IMR-90 (cell line): ENCODE data around the gene RC3H2. TPM values are rescaled to one million over a fixed set of nuclear protein-coding genes. Genes with fewer than 3 reads are reported as not detected.

Experiments used
- ATAC-seq: fragments of 200-7000 bp; cut with Tn5 transposase; 2 replicates; pipeline ENCODE4 v1.9.1; 2020; ENCODE audit warnings: low read depth, mild to moderate bottlenecking, moderate library complexity
- BruUV-seq: library from RNA; stranded (reverse); fragments of 400-500 nt; replicated peaks from 2 replicates; lab custom pipeline; 2021; lab: Mats Ljungman, UMichigan
- CTCF ChIA-PET: fragments of 300-600 bp; formaldehyde crosslinking; extraction: SDS; loops from one replicate; lab custom pipeline; 2021; ENCODE audit warnings: antibody characterized with exemption; lab: Yijun Ruan, JAX
- POLR2A ChIA-PET: fragments of 300-600 bp; sonication (Branson Sonifier 250); formaldehyde crosslinking; loops from one replicate; lab custom pipeline; 2022; ENCODE audit warnings: antibody characterized with exemption; ENCODE audit not compliant: unreplicated experiment; lab: Charles Lee
- DNase-seq: peaks from one replicate; pipeline ENCODE4 v3.0.0; 2013
- H2AFZ ChIP-seq: replicated peaks from 2 replicates; pipeline ENCODE3; 2013; ENCODE audit warnings: low read length, mild to moderate bottlenecking; ENCODE audit not compliant: poor library complexity
- H2AK5ac ChIP-seq: 2 replicates; pipeline ENCODE4 v1.6.1; 2013; ENCODE audit warnings: low read depth, low read length, inconsistent platforms
- H2AK9ac ChIP-seq: replicated peaks from 2 replicates; pipeline ENCODE3; 2013; ENCODE audit warnings: mild to moderate bottlenecking, low read depth, low read length, moderate library complexity; ENCODE audit not compliant: poor library complexity
- H2BK120ac ChIP-seq: 2 replicates; pipeline ENCODE4 v1.6.1; 2013; ENCODE audit warnings: low read depth, low read length, inconsistent platforms
- H2BK15ac ChIP-seq: 3 replicates; pipeline ENCODE4 v1.6.1; 2013; ENCODE audit warnings: low read depth, low read length, inconsistent platforms
- H2BK20ac ChIP-seq: 2 replicates; pipeline ENCODE4 v1.6.1; 2013; ENCODE audit warnings: low read depth, mild to moderate bottlenecking, inconsistent platforms, low read length, moderate library complexity
- H2BK5ac ChIP-seq: 2 replicates; pipeline ENCODE4 v1.6.1; 2013; ENCODE audit warnings: mild to moderate bottlenecking, low read depth, low read length, inconsistent platforms; ENCODE audit not compliant: poor library complexity, severe bottlenecking
- H3K14ac ChIP-seq: replicated peaks from 2 replicates; pipeline ENCODE4 v1.6.1; 2013; ENCODE audit warnings: low read depth, low read length, inconsistent platforms
- H3K18ac ChIP-seq: 2 replicates; pipeline ENCODE4 v1.6.1; 2013; ENCODE audit warnings: low read depth, low read length, control low read depth
- H3K23ac ChIP-seq: 2 replicates; pipeline ENCODE4 v1.6.1; 2013; ENCODE audit warnings: low read depth, low read length, inconsistent platforms
- H3K27ac ChIP-seq: 2 replicates; pipeline ENCODE4 v1.5.1; 2013; ENCODE audit warnings: mild to moderate bottlenecking, control low read depth, low read length; ENCODE audit not compliant: insufficient read depth
- H3K27me3 ChIP-seq: 2 replicates; pipeline ENCODE4 v1.6.1; 2013; ENCODE audit warnings: low read length; ENCODE audit not compliant: control insufficient read depth, insufficient read depth
- H3K36me3 ChIP-seq: 2 replicates; pipeline ENCODE4 v1.6.1; 2013; ENCODE audit warnings: low read length, mixed read lengths; ENCODE audit not compliant: control insufficient read depth, insufficient read depth
- H3K4ac ChIP-seq: 2 replicates; pipeline ENCODE4 v1.6.1; 2013; ENCODE audit warnings: low read depth, low read length, inconsistent platforms
- H3K4me1 ChIP-seq: 2 replicates; pipeline ENCODE4 v1.6.1; 2013; ENCODE audit warnings: low read length, mixed read lengths; ENCODE audit not compliant: control insufficient read depth, insufficient read depth
- H3K4me2 ChIP-seq: 2 replicates; pipeline ENCODE4 v1.6.1; 2013; ENCODE audit warnings: low read depth, mild to moderate bottlenecking, control low read depth, low read length, moderate library complexity
- H3K4me3 ChIP-seq: 2 replicates; pipeline ENCODE4 v1.5.1; 2013; ENCODE audit warnings: low read depth, mild to moderate bottlenecking, control low read depth, low read length, moderate library complexity; ENCODE audit not compliant: insufficient read depth
- H3K56ac ChIP-seq: 2 replicates; pipeline ENCODE4 v1.6.1; 2013; ENCODE audit warnings: low read length, inconsistent platforms; ENCODE audit not compliant: insufficient read depth; ENCODE audit errors: extremely low read depth
- H3K79me1 ChIP-seq, 2 experiments: 2 replicates each; pipeline ENCODE4 v1.6.1; 2013; ENCODE audit warnings: low read length in 2 of 2, inconsistent platforms in 1 of 2, low read depth in 1 of 2
- H3K9ac ChIP-seq: 2 replicates; pipeline ENCODE4 v1.6.1; 2013; ENCODE audit warnings: low read depth, low read length, control low read depth
- H3K9me1 ChIP-seq: 2 replicates; pipeline ENCODE4 v1.6.1; 2013; ENCODE audit warnings: low read length, inconsistent platforms; ENCODE audit not compliant: insufficient read depth
- H3K9me3 ChIP-seq: 2 replicates; pipeline ENCODE4 v1.6.1; 2013; ENCODE audit warnings: low read length; ENCODE audit not compliant: control insufficient read depth, insufficient read depth
- H4K20me1 ChIP-seq: 2 replicates; pipeline ENCODE4 v1.6.1; 2013; ENCODE audit warnings: low read length, inconsistent platforms; ENCODE audit not compliant: insufficient read depth
- H4K5ac ChIP-seq: 2 replicates; pipeline ENCODE4 v1.6.1; 2013; ENCODE audit warnings: mild to moderate bottlenecking, low read depth, low read length, control low read depth
- H4K8ac ChIP-seq, 2 experiments: 2 replicates each; pipeline ENCODE4 v1.6.1; 2013; ENCODE audit warnings: low read depth in 2 of 2, low read length in 2 of 2, control low read depth in 1 of 2, inconsistent platforms in 1 of 2
- H4K91ac ChIP-seq: 2 replicates; pipeline ENCODE4 v1.6.1; 2013; ENCODE audit warnings: low read depth, low read length, inconsistent platforms; ENCODE audit not compliant: insufficient read depth
- CEBPB ChIP-seq: IDR thresholded peaks from 2 replicates; pipeline ENCODE4 v1.6.1; 2012; ENCODE audit warnings: low read depth, low read length, improper control_type of control experiment
- CTCF ChIP-seq: conservative IDR thresholded peaks from 2 replicates; pipeline ENCODE4 v1.5.1; 2012; ENCODE audit warnings: mild to moderate bottlenecking, low read depth, low read length, improper control_type of control experiment
- FOS ChIP-seq: fragments of 150-350 bp; IDR thresholded peaks from 2 replicates; pipeline ENCODE4 v1.6.1; 2016; ENCODE audit warnings: low read depth, low read length
- MAFK ChIP-seq: IDR thresholded peaks from 2 replicates; pipeline ENCODE4 v1.6.1; 2012; ENCODE audit warnings: low read depth, low read length, improper control_type of control experiment
- MAZ ChIP-seq: IDR thresholded peaks from 2 replicates; pipeline ENCODE4 v1.6.1; 2012; ENCODE audit warnings: low read depth, mild to moderate bottlenecking, low read length, improper control_type of control experiment, moderate library complexity, borderline replicate concordance
- MXI1 ChIP-seq: IDR thresholded peaks from 2 replicates; pipeline ENCODE4 v1.6.1; 2012; ENCODE audit warnings: low read depth, mild to moderate bottlenecking, low read length, moderate library complexity, borderline replicate concordance
- RAD21 ChIP-seq: IDR thresholded peaks from 2 replicates; pipeline ENCODE4 v1.6.1; 2012; ENCODE audit warnings: low read length, improper control_type of control experiment
- RCOR1 ChIP-seq: IDR thresholded peaks from 2 replicates; pipeline ENCODE4 v1.6.1; 2012; ENCODE audit warnings: mild to moderate bottlenecking, low read length, improper control_type of control experiment; ENCODE audit not compliant: insufficient replicate concordance
- RFX5 ChIP-seq: IDR thresholded peaks from 2 replicates; pipeline ENCODE4 v1.8.0; 2012; ENCODE audit warnings: low read depth, mild to moderate bottlenecking, low read length, moderate library complexity
- SMC3 ChIP-seq: fragments of 150-350 bp; IDR thresholded peaks from 2 replicates; pipeline ENCODE4 v1.6.1; 2016; ENCODE audit warnings: low read depth, mild to moderate bottlenecking, antibody characterized with exemption, low read length, moderate library complexity
- WGBS, 2 experiments: methylation state at CpG; one replicate each; pipeline versions ENCODE4 v1.1.5 to v1.1.7; 2013; ENCODE audit warnings: missing lambda C conversion rate in 2 of 2; ENCODE audit not compliant: insufficient read length in 1 of 2; ENCODE audit errors: extremely low coverage in 2 of 2; 5-methylcytosine and 5-hydroxymethylcytosine counted together
- dilution Hi-C: fragments of 300-500 bp; cut with HindIII; formaldehyde crosslinking; loops from one replicate; pipeline ENCODE4 v1.14.3; 2018; ENCODE audit warnings: low sequenced_read_pairs; ENCODE audit not compliant: unreplicated experiment
- in situ Hi-C: fragments of 300-500 bp; cut with MboI; formaldehyde crosslinking; loops from 3 replicates; pipeline ENCODE4 v1.14.3; 2019; ENCODE audit warnings: low sequenced_read_pairs, inconsistent platforms, mixed read lengths
- intact Hi-C: fragments of 100-400 bp; cut with micrococcal nuclease; formaldehyde crosslinking; loops from 2 replicates; pipeline ENCODE4 v1.10.0; 2022
- polyA plus RNA-seq, 3 experiments: library from polyadenylated mRNA; depleted of rRNA; stranded (reverse); fragments of >200 nt; gene quantifications; 2 replicates each; pipeline ENCODE4 v1.2.3, GENCODE V29; 2012; ENCODE audit warnings: low replicate concordance in 1 of 3
- total RNA-seq: library from RNA; depleted of rRNA; stranded (reverse); fragments of >200 nt; gene quantifications from 2 replicates; pipeline ENCODE4 v1.2.3, GENCODE V29; 2012
- TF ChIP-seq, protein P1 (sequence below): fragments of 150-350 bp; IDR thresholded peaks from 2 replicates; pipeline ENCODE4 v1.6.1; 2017; ENCODE audit warnings: mild to moderate bottlenecking, antibody characterized with exemption, low read length, low read depth

The RC3H2 gene
- total and polyA plus RNA-seq, 2 of the 4 experiments (the other 2 are of a cell fraction) = 14.7 to 58.4 TPM

DNA sequence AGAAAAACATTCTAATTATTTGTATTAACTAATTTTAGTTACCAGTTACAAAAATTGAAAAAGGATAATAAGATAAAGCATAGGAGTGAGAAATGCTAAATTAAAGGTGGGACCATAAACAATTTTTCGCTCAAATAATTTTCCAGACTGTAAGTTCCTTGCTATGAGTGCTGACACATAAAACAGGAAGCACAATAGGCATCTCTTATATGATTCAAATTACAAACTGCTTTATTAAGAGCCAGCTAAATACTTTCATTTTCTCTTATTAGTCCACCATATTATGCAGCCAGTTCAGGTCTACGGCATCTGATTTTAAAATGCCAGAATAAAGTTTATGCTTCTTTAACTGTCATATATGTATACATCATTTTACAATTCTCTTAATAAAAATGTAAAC is 4.4 kb downstream of the RC3H2 start:
- H3K56ac ChIP-seq = no peak overlapping the region
- no peak overlapping the region for H2AK9ac ChIP-seq
- WGBS, 2 experiments = no CpG with 5 or more reads among the region's 2 CpGs
- H2AK5ac ChIP-seq = no peak overlapping the region
- H3K27me3 ChIP-seq = no peaks in the 10 kb centered on the region
- DNase-seq = peak; percentile 43
- H3K4me2 ChIP-seq = peak overlapping the region; percentile 66
- dilution Hi-C loops (no loop called here), in situ Hi-C loops (no loop called here), intact Hi-C loops (no loop called here)
- TF ChIP-seq SMC3 = no peak
- TF ChIP-seq FOS = no peak
- no peak for TF ChIP-seq RFX5
- no peak for TF ChIP-seq CTCF
- TF ChIP-seq MAFK = no peak
- TF ChIP-seq RAD21 = no peak
- TF ChIP-seq MAZ = no peak
- TF ChIP-seq, protein P1, sequence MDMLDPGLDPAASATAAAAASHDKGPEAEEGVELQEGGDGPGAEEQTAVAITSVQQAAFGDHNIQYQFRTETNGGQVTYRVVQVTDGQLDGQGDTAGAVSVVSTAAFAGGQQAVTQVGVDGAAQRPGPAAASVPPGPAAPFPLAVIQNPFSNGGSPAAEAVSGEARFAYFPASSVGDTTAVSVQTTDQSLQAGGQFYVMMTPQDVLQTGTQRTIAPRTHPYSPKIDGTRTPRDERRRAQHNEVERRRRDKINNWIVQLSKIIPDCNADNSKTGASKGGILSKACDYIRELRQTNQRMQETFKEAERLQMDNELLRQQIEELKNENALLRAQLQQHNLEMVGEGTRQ = no peak
- no peak for TF ChIP-seq MXI1
- TF ChIP-seq CEBPB = no peak
- no peak for TF ChIP-seq RCOR1
- H4K5ac ChIP-seq = no peak overlapping the region
- no peak overlapping the region for H3K23ac ChIP-seq
- H3K9me1 ChIP-seq = no peaks in the 10 kb centered on the region
- H2BK120ac ChIP-seq = no peak overlapping the region
- no peak overlapping the region for H2BK20ac ChIP-seq
- H2BK15ac ChIP-seq = no peak overlapping the region
- ATAC-seq = no peak
- no peak overlapping the region for H3K4ac ChIP-seq
- H3K4me3 ChIP-seq = no peak overlapping the region
- H2BK5ac ChIP-seq = no peak overlapping the region
- no peak overlapping the region for H3K18ac ChIP-seq
- no peaks in the 10 kb centered on the region for H3K9me3 ChIP-seq
- H2AFZ ChIP-seq = no peak overlapping the region
- no peak overlapping the region for H3K9ac ChIP-seq
- ChIA-PET CTCF (no interaction called here), POLR2A (no interaction called here)
- H3K14ac ChIP-seq = no peak overlapping the region
- H3K4me1 ChIP-seq = peaks cover 5% of the 10 kb centered on the region
- no peak overlapping the region for H4K91ac ChIP-seq
- H3K79me1 ChIP-seq = peaks cover 13 to 16% of the 10 kb centered on the region in 2 experiments; a peak in 3 of 4 replicates
- no peak overlapping the region for H4K8ac ChIP-seq
- no peak overlapping the region for H3K27ac ChIP-seq
- no TSS peak for BruUV-seq
- H3K36me3 ChIP-seq = peaks cover 11% of the 10 kb centered on the region
- peaks cover 30% of the 10 kb centered on the region for H4K20me1 ChIP-seq
